Heart left ventricle (tissue), 13 donors: Measurements from ENCODE around the gene FBXW7.

Source experiments
- CTCF ChIP-seq, 12 donors: fragments of 200-600 bp; sonication (generic) in 4 of 12; IDR thresholded peaks; one replicate each; pipeline versions ENCODE4 v1.5.0 to v1.8.0; 2018 to 2022; ENCODE audit warnings: antibody characterized with exemption in 12 of 12, mild to moderate bottlenecking in 5 of 12
- POLR2A ChIP-seq, 2 donors: fragments of 450-650 bp; IDR thresholded peaks; one replicate each; pipeline ENCODE4 v1.6.1; 2017; ENCODE audit warnings: antibody characterized with exemption in 2 of 2, mild to moderate bottlenecking in 2 of 2, moderate library complexity in 2 of 2
- donor health status: ischemic (EF 13 %, LVEDD 7.1; RV severe dilation, severe dysfunction).
- donor health status: DM: no; HTN: yes; CAD: no.
- donor health status: DM: no; HTN: no; CAD: no.
- donor health status: ischemic (EF 25% LVEDD 6.9; RV normal size, moderate dysfunction).
- donor health status: ischemic (EF 25% LVEDD 5.7; RV mildly dilated, moderate dysfunction).
- donor health status: ischemic (EF 35%, LVEDD 5.7; RV mildly dilated, moderate dysfunction).
- donor health status: nonischemic (EF 11% LVEDD 7.7; RV severe dilation, severe dysfunction).
- donor health status: DM: yes; HTN: yes; CAD: no.
- donor health status: PGD.
- donor health status: ischemic (EF 29% LVEDD 5.4; RV normal size, mild dysfunction).
- donor health status: nonischemic (EF 23%, LVEDD 6.1; RV moderate dilation, normal function).

GRCh38 chr4:152456609-152457008 lies 79.3 kb downstream of the FBXW7 start:
- no peak for TF ChIP-seq CTCF (IDR thresholded peaks at IDR 0.05)
- TF ChIP-seq POLR2A (IDR thresholded peaks at IDR 0.05) = no peak
